GM19239 (cell line): Measurements from ENCODE around the gene DOCK4.
"Not testable (repeated sequence)": the region's sequence is repeated elsewhere in the genome, so short reads cannot be mapped to it uniquely, and the experiment has no call there.

Experiments
- DNase-seq: peaks from one replicate; pipeline ENCODE4 v3.0.0; 2011; ENCODE audit warnings: low spot score; ENCODE audit not compliant: insufficient read length
- FAIRE-seq: peaks from 2 replicates; lab custom pipeline; 2011; peaks lifted over from hg19 to GRCh38; lab: Jason Lieb, UNC

Gene DOCK4

GRCh38 chr7:111931016-111931517, 275.1 kb downstream of the DOCK4 start:
- FAIRE-seq: no peak
- DNase-seq: no peak

- no peak for FAIRE-seq
- no peak for DNase-seq
Measured at GRCh38 chr7:111929264-111929663, 276.9 kb downstream of the DOCK4 start.

DNA sequence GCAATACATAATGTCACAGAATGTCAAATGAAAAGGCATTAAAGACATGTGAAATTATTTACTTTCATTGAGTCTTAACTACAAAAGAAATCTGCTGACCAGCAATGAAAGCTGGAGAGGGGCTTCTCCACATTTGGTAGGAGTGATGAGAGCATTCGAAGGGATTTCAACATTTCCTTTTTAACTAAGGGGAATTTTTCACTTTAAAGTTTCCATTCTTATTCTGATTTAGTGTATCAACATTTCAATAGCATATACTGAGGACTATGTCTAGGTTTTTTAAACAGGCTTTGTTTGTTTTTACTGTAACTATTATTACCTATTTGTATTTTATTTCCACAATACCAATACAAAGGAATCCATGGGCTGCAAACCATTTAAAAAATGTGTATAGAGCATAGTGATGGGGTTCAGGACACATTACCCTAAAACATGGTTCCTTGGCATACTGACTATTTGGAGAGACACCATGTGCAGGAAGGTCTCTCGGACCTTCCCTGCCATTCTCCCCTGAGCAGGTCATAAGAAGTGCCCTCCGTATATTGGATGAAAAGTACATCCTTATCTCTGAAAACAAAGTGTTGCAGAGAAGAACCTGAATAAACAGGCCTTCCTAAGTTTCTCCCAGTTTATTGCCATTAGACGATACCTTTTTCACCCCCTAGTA, 278.7 kb downstream of the DOCK4 start:
- FAIRE-seq: no peak

DNA sequence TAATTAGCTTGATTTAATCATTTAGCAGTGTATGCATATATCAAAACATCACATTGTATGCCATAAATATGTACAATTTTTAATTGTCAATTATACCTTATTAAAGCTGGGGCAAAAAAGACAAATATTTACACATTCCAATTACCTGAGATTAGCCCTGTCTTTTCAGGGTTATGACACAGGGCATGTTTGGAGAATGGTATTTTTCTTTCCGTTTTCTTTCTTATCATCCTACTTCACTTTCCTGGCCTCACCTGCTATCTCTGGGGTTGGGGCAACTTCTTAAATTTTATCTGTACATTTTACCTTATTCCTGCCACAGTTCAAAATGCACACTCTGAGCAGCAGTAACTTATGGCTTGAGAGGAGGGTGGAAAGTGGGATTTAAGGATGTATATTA, 285.9 kb downstream of the DOCK4 start:
- no peak for DNase-seq
- no peak for FAIRE-seq

More for the DNA sequence above, 278.7 kb downstream of the DOCK4 start:
- DNase-seq: no peak

GRCh38 chr7:111919631-111920179, 286.5 kb downstream of the DOCK4 start:
- DNase-seq: no peak
- FAIRE-seq: no peak

- no peak for FAIRE-seq
Measured at GRCh38 chr7:111919164-111919563, 287.0 kb downstream of the DOCK4 start.

DNA sequence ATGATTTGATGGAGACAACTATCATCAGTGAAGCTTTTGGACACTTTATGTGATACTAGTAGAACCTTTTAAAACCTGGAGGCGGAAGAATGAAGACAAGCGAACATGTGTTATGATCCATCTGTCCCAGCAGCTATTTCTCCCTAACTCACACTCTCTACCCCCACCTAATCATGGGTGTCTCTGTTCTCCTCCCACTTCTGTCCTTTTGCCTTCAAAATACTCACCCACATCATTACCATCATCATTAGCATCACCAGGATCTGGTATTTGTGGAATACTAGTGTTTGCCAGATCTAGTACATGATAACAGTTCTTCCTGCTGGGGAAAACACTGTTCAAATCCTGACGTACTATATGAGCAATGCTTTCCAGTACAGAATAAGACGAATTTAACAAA, 287.7 kb downstream of the DOCK4 start:
- DNase-seq (no peak), FAIRE-seq (no peak)

More at GRCh38 chr7:111919164-111919563, 287.0 kb downstream of the DOCK4 start:
- no peak for DNase-seq

DNA sequence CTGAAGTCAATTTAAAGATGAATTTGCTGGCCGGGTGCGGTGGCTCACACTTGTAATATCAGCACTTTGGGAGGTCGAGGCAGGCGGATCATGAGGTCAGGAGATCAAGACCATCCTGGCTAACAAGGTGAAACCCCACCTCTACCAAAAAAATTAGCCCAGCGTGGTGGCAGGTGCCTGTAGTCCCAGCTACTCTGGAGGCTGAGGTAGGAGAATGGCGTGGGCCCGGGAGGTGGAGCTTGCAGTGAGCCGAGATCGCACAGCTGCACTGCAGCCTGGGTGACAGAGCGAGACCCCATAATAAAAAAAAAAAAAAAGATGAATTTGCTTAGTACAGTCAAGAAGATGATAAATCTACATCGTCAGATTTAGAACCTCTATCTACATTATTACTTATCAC, 288.8 kb downstream of the DOCK4 start:
- FAIRE-seq, DNase-seq: not testable (repeated sequence)

DNA sequence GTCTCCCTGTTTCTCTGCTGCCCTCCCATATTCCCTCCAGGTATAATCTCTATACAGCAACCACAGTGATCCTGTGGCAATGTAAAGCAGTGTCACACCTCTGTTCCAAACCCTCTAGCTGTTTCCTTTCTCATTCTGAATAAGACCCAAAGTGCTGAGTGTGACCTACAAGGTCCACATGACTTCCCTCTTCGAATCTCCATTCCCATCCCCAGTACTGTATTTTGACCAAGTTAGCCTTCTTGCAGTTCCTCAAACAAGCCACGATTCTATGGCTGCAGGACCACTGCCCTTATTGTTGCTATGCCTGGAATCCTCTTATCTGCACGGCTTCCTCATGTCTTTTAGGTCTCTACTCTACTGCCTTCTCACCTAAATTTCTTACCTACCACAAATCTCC, 291.9 kb downstream of the DOCK4 start:
- FAIRE-seq: no peak
- no peak for DNase-seq

- DNase-seq (no peak), FAIRE-seq (no peak)
Measured at GRCh38 chr7:111911166-111911961, 294.8 kb downstream of the DOCK4 start.

- FAIRE-seq (no peak), DNase-seq (no peak)
Measured at GRCh38 chr7:111910656-111911055, 295.5 kb downstream of the DOCK4 start.

DNA sequence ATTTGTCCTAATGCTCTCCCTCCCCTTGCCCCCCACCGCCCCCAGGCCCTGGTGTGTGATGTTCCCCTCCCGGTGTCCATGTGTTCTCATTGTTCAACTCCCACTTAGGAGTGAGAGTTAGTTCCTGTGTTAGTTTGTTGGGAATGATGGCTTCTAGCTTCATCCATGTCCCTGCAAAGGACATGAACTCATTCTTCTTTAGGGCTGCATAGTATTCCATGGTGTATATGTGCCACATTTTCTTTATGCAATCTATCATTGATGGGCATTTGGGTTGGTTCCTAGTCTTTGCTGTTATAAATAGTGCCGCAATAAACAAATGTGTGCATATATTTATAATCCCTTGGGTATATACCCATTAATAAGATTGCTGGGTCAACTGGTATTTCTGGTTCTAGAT, 297.5 kb downstream of the DOCK4 start:
- DNase-seq, FAIRE-seq: not testable (repeated sequence)

- no peak for FAIRE-seq
- no peak for DNase-seq
Measured at GRCh38 chr7:111903797-111904196, 302.4 kb downstream of the DOCK4 start.

DNA sequence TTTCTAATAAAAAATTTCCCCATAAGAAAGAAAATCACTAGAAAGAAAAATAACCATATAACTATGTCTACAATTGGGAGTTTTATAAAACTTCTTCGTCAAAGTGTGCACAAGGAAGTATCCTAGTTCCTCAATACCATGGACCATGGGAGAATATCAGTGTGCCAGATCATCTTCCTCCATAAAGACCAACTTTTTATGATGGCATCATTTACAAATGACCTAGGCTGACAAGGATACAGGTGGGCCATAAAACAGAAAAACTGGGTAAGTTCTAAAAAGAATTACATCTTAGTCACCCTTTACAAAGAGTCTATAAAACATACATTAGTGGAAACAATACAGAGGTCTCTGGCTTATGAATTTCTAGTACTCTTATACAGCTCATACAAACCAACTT, 303.2 kb downstream of the DOCK4 start:
- no peak for FAIRE-seq
- no peak for DNase-seq

- DNase-seq: no peak
- FAIRE-seq: no peak
Measured at GRCh38 chr7:111900283-111900682, 305.9 kb downstream of the DOCK4 start.

DNA sequence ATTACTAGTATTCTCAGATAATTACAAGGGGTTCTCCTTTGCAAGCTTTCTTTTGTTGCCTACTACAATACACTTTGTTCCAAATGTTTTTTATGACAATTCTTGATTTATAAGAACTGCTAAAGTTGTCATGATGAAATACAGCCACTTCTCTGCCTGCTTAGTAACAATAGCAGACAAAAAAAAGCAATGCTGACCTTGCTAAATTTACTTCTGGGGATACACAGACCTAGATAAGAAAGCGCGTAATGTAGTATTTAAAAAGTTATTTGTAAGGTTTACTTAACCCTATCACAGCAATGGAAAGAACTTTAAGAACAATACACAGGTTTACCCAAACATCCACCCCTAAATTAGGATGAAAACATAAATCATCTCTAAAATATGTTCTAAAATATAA, 311.1 kb downstream of the DOCK4 start:
- FAIRE-seq (no peak), DNase-seq (no peak)

GRCh38 chr7:111894518-111894917, 311.7 kb downstream of the DOCK4 start:
- DNase-seq (no peak), FAIRE-seq (no peak)

DNA sequence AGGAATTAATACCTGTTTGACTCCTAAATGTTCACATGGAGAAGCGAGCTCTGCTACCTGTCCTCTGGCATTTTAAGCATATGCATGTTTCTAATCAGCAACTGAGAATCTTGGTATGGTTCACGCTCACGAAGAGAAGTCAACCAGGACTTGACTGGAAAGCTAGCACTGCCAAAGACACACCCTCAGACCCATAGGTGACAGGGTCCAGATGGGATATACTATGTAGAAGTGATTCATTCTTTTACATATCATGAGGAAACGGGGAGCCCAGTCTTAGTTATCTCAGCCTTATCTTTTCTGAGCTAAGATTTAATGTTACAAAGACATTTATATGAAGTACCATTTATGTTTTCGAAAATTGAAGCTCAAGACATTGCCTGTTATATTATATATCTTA, 313.0 kb downstream of the DOCK4 start:
- DNase-seq (no peak), FAIRE-seq (no peak)

- FAIRE-seq: no peak
Measured at GRCh38 chr7:111892588-111892987, 313.6 kb downstream of the DOCK4 start.

DNA sequence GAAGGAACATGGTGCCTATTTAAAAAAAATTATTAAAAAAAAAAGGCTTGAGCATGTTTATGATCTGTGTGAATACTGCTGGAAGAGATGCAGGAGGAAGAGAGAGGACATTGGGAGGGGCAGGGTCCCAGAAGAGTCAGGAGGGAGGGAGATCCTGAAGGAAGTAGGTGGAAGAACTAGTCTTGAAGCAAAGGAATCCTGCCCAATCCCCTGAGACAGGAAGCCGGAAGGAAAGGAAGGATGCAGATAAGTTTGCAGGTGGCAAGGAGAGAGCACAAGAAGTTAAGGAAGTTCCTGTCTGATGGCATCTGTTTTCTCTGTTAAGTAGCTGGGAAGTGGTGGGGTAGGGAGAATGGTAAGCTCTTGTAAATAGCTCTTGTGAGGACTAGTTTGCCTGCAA, 318.5 kb downstream of the DOCK4 start:
- FAIRE-seq (no peak), DNase-seq (no peak)

More at GRCh38 chr7:111892588-111892987, 313.6 kb downstream of the DOCK4 start:
- DNase-seq: no peak

DNA sequence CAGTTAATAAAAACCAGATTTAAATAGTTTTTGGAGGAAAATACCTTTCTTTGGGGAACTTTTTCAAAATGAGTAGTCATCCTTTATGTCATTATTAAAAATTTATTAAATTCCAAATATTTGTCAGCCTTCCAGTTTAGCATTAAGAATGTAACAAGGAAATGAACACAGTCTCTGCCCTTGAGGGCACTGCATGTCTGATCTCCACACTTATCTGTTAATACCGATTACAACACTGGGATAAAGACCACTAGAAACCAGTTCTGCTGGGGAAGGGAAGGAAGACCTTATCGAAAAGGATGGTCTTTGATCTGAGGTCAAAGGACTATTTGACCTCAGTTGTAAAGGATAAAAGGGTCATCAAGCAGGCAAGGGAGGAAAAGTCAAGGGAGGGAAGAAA, 320.0 kb downstream of the DOCK4 start:
- FAIRE-seq: no peak
- no peak for DNase-seq
